AG09309 (cell line): ENCODE data around the gene CC2D2A.

Source experiments
- DNase-seq: peaks from one replicate; pipeline ENCODE4 v3.0.0-alpha.2; 2010; ENCODE audit warnings: low read depth
- H3K4me3 ChIP-seq: 2 replicates; pipeline ENCODE4 v1.5.1; 2011; ENCODE audit warnings: mild to moderate bottlenecking, low read depth, low read length, moderate library complexity; ENCODE audit not compliant: control insufficient read depth
- CTCF ChIP-seq: IDR thresholded peaks from 2 replicates; pipeline ENCODE4 v1.5.1; 2011; ENCODE audit warnings: mild to moderate bottlenecking, low read depth, low read length, inconsistent platforms; ENCODE audit not compliant: insufficient read depth, control insufficient read depth; ENCODE audit errors: missing control alignments

CC2D2A gene

GRCh38 chr4:15469402-15470127, at the start of gene CC2D2A:
Gene CC2D2A, plus strand, starts transcription at chr4:15469882. Its CDS starts 6,051 bp downstream, at chr4:15475933.
- peak within 1 kb of the TSS; percentile 60 for H3K4me3 ChIP-seq
- DNase-seq, result no peak
- TF ChIP-seq CTCF, result no peak

DNA sequence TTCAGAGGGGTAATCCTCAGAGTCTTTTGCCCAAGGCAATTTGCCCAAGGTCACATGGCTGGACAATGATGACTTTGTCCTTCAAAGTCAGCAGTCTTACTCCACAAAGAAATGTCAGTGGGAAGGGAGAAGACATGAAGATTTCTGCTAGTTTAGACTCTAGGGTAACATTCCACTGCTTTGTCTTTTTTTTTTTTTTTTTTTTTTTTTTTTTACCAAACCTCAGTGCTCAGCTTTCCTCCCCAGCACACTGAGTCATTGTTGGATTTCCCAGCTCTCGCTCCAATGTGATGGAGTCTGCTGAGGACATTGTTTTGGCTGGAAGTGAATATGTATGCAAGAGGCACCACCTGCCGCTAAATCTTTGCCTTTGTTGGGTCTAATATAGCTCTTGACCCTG, 49.0 kb upstream of the CC2D2A start:
- TF ChIP-seq CTCF, result no peak
- no peak for DNase-seq
- no peak overlapping the region for H3K4me3 ChIP-seq

DNA sequence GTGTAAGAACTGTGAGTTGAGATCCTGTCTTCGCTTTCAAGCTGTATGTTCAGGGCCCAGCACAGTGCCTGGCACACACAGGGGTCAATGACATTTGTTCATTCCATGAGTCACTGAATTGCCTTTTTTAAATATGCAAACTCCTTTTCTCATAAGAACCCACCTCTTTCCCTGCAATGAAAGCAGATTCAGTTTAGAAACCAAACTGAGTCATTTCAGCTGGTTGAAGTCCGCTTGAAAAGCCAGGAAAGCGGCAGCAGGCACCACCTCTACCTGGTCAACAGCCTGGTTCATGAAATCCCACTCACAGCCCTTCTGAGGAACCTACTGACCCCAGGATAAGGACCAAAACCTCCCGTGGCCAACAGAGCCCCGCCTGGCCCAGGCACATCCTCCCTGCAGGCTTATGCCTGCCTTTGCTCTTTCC, 46.4 kb upstream of the CC2D2A start:
- H3K4me3 ChIP-seq, result no peak overlapping the region
- TF ChIP-seq CTCF, result no peak
- no peak for DNase-seq

DNA sequence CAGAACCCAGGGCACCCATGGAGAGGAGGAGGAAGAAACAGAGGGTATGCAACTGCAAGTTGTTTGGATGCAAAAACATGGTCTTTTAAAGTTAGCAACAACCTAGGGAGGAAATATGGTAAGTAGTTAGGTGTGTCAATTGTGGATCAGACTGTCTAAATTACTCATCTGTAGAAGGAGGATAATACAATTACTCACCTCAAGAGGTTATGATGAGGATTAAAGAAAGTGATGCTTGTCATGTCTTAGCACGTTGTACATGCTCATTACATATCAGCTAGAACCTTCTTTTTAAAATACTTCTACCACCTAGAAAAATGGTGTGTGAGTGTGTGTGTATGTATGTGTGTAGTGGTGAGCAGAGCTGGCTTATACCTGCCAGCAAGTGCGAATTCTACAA, 44.2 kb upstream of the CC2D2A start:
- TF ChIP-seq CTCF, result no peak
- no peak for DNase-seq
- no peak overlapping the region for H3K4me3 ChIP-seq

- no peak for DNase-seq
These were observed 42.5 kb upstream of the CC2D2A start for GRCh38 chr4:15427161-15427560.

DNA sequence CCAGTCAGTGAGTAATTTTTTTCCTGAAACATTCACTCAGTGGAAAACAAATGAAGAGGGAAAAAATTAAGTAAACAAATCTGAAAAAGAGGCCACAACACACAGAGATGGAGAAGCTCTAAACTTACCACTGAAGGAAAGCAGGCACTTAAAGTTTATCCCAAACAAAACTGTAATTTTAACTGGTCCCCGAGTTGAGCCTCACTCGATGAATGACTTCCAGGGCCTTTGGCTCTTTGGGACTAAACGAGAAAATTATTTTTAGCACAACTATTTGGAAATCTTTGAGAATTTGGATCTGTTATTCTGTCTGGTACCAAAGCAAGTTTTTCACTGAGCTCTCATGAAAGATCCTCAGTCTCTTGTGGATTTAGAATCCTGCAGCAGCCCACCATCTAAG, 42.0 kb upstream of the CC2D2A start, which contains the start of gene C1QTNF7:
TSS of gene C1QTNF7 (plus strand) at position 333 of the 400 bp plus-strand sequence. CDS start 7,711 bp downstream, outside the sequence.
- TF ChIP-seq CTCF, result no peak
- DNase-seq, result no peak
- H3K4me3 ChIP-seq, result no peak within 1 kb of the TSS

More at GRCh38 chr4:15427161-15427560, 42.5 kb upstream of the CC2D2A start:
- TF ChIP-seq CTCF, result no peak
- H3K4me3 ChIP-seq, result no peak overlapping the region
